SK-N-SH (cell line): ENCODE results near the gene CDH13. TPM values are rescaled to one million over a fixed set of nuclear protein-coding genes. Genes with fewer than 3 reads are reported as not detected.

ENCODE experiments used
- CTCF ChIA-PET: fragments of 300-600, 350-600 bp; formaldehyde crosslinking; extraction: SDS; loops from one replicate; lab custom pipeline; 2021; lab: Yijun Ruan, JAX
- POLR2A ChIA-PET: fragments of 350-600 bp; sonication (Branson Sonifier 250); formaldehyde crosslinking; extraction: SDS; loops from one replicate; lab custom pipeline; 2020; ENCODE audit warnings: antibody characterized with exemption, inconsistent platforms; lab: Yijun Ruan, JAX
- DNase-seq: peaks from one replicate; pipeline ENCODE4 v3.0.0; 2012
- H2AFZ ChIP-seq: fragments of 200-600 bp; sonication (generic); 2 replicates; pipeline ENCODE4 v1.8.1; 2016; ENCODE audit warnings: antibody characterized with exemption, mild to moderate bottlenecking, low read depth
- H3F3A ChIP-seq: fragments of 200-600 bp; sonication (generic); replicated peaks from 2 replicates; pipeline ENCODE3; 2016; ENCODE audit warnings: antibody characterized with exemption, mild to moderate bottlenecking; ENCODE audit not compliant: insufficient read depth
- H3K27ac ChIP-seq, 2 experiments: fragments of 200-500 bp in 1 of 2; fragments of 200-600 bp in 1 of 2; sonication (Bioruptor generic) in 1 of 2; sonication (generic), shearing (Covaris generic) in 1 of 2; 2 replicates each; pipeline versions ENCODE4 v1.5.1 to v1.6.1; 2014 to 2016; ENCODE audit warnings: low read depth in 2 of 2, inconsistent platforms in 1 of 2, low read length in 1 of 2, mild to moderate bottlenecking in 1 of 2, mixed read lengths in 1 of 2
- H3K27me3 ChIP-seq: fragments of 200-600 bp; sonication (generic), shearing (Covaris generic); 2 replicates; pipeline ENCODE4 v1.6.1; 2016; ENCODE audit warnings: mixed run types; ENCODE audit not compliant: insufficient read depth
- H3K36me3 ChIP-seq, 2 experiments: fragments of 200-500 bp in 1 of 2; fragments of 200-600 bp in 1 of 2; sonication (Bioruptor generic) in 1 of 2; sonication (generic) in 1 of 2; replicated peaks in 1 of 2; 2 replicates each; pipeline versions ENCODE3 to v1.5.1; 2014 to 2016; ENCODE audit warnings: low read length in 1 of 2, mild to moderate bottlenecking in 1 of 2; ENCODE audit not compliant: insufficient read depth in 2 of 2, control insufficient read depth in 1 of 2
- H3K4me1 ChIP-seq, 2 experiments: fragments of 200-500 bp in 1 of 2; fragments of 200-600 bp in 1 of 2; sonication (Bioruptor generic) in 1 of 2; sonication (generic), shearing (Covaris generic) in 1 of 2; 2 replicates each; pipeline versions ENCODE4 v1.5.1 to v1.6.1; 2014 to 2016; ENCODE audit warnings: low read depth in 1 of 2, low read length in 1 of 2, mixed run types in 1 of 2; ENCODE audit not compliant: insufficient read depth in 2 of 2, control insufficient read depth in 1 of 2
- H3K4me2 ChIP-seq: fragments of 200-600 bp; sonication (generic), shearing (Covaris generic); 2 replicates; pipeline ENCODE4 v1.6.1; 2017; ENCODE audit warnings: mixed run types
- H3K4me3 ChIP-seq, 2 experiments: fragments of 200-500 bp in 1 of 2; fragments of 200-600 bp in 1 of 2; sonication (Bioruptor generic) in 1 of 2; sonication (generic), shearing (Covaris generic) in 1 of 2; 2 replicates each; pipeline versions ENCODE4 v1.5.1 to v1.8.1; 2014 to 2016; ENCODE audit warnings: low read depth in 2 of 2, inconsistent platforms in 1 of 2, low read length in 1 of 2, mild to moderate bottlenecking in 1 of 2, mixed read lengths in 1 of 2, moderate library complexity in 1 of 2
- H3K79me2 ChIP-seq: fragments of 200-600 bp; sonication (generic); 2 replicates; pipeline ENCODE4 v1.8.1; 2017; ENCODE audit warnings: mild to moderate bottlenecking; ENCODE audit not compliant: insufficient read depth
- H3K9ac ChIP-seq: fragments of 200-600 bp; sonication (generic); 2 replicates; pipeline ENCODE4 v1.6.1; 2017; ENCODE audit warnings: mixed run types
- H3K9me2 ChIP-seq: fragments of 200-600 bp; sonication (generic); 2 replicates; pipeline ENCODE4 v1.6.1; 2017; ENCODE audit warnings: mixed run types
- H3K9me3 ChIP-seq: fragments of 200-600 bp; sonication (generic); 2 replicates; pipeline ENCODE4 v1.6.1; 2017; ENCODE audit warnings: mixed run types, mild to moderate bottlenecking, moderate library complexity
- H4K20me1 ChIP-seq: fragments of 200-600 bp; sonication (generic); 2 replicates; pipeline ENCODE4 v1.6.1; 2017; ENCODE audit warnings: mild to moderate bottlenecking, mixed run types; ENCODE audit not compliant: insufficient read depth
- CHD2 ChIP-seq: fragments of 150-350 bp; IDR thresholded peaks from 2 replicates; pipeline ENCODE4 v1.6.1; 2018; ENCODE audit warnings: low read length; ENCODE audit not compliant: partially characterized antibody
- ELF1 ChIP-seq: IDR thresholded peaks from 2 replicates; pipeline ENCODE4 v1.4.0; 2012
- FOXJ3 ChIP-seq: sonication (generic); formaldehyde crosslinking; IDR thresholded peaks from 2 replicates; pipeline ENCODE4 v1.5.1; 2020; ENCODE audit warnings: mild to moderate bottlenecking, missing genetic modification reagents
- GABPA ChIP-seq: IDR thresholded peaks from 2 replicates; pipeline ENCODE4 v1.4.0; 2012; ENCODE audit warnings: low read depth, mild to moderate bottlenecking
- MAX ChIP-seq: IDR thresholded peaks from 2 replicates; pipeline ENCODE4 v1.4.0; 2012; ENCODE audit warnings: low read depth
- NFIC ChIP-seq: IDR thresholded peaks from 2 replicates; pipeline ENCODE4 v1.4.0; 2012; ENCODE audit warnings: borderline replicate concordance
- RAD21 ChIP-seq: IDR thresholded peaks from 2 replicates; pipeline ENCODE4 v1.6.1; 2012; ENCODE audit warnings: mild to moderate bottlenecking, low read length
- RCOR1 ChIP-seq: fragments of 150-350 bp; IDR thresholded peaks from 2 replicates; pipeline ENCODE4 v1.6.1; 2017; ENCODE audit warnings: antibody characterized with exemption, low read length
- REST ChIP-seq: IDR thresholded peaks from 2 replicates; pipeline ENCODE4 v1.6.1; 2012; ENCODE audit warnings: mild to moderate bottlenecking, low read depth, low read length, moderate library complexity
- SIN3A ChIP-seq: IDR thresholded peaks from 2 replicates; pipeline ENCODE4 v1.6.1; 2012; ENCODE audit warnings: low read depth, mild to moderate bottlenecking, low read length, moderate library complexity, borderline replicate concordance
- SMC3 ChIP-seq: IDR thresholded peaks from 2 replicates; pipeline ENCODE4 v1.6.1; 2012; ENCODE audit warnings: low read depth, low read length, improper control_type of control experiment
- YY1 ChIP-seq: IDR thresholded peaks from 2 replicates; pipeline ENCODE4 v1.4.0; 2012; ENCODE audit warnings: low read depth, mild to moderate bottlenecking
- WGBS: methylation state at CpG from one replicate; pipeline ENCODE4 v1.1.6; 2017; ENCODE audit warnings: low lambda C conversion rate; 5-methylcytosine and 5-hydroxymethylcytosine counted together
- polyA plus RNA-seq, 3 experiments: library from polyadenylated mRNA; depleted of rRNA; stranded (reverse); fragments of >200 nt; gene quantifications; 2 replicates each; pipeline ENCODE4 v1.2.3, GENCODE V29; 2012
- TF ChIP-seq, protein P1 (sequence below): IDR thresholded peaks from 2 replicates; pipeline ENCODE4; 2012
- TF ChIP-seq, protein P2 (sequence below): IDR thresholded peaks from 2 replicates; pipeline ENCODE4 v1.4.0; 2012; ENCODE audit warnings: low read depth, borderline replicate concordance
- TF ChIP-seq, protein P3 (sequence below): fragments of 150-350 bp; IDR thresholded peaks from 2 replicates; pipeline ENCODE4 v1.6.1; 2017; ENCODE audit warnings: antibody characterized with exemption, low read length, low read depth, borderline replicate concordance

The CDH13 gene
- polyA plus RNA-seq, 1 of the 3 experiments (the other 2 are of a cell fraction): 93.0 TPM

DNA sequence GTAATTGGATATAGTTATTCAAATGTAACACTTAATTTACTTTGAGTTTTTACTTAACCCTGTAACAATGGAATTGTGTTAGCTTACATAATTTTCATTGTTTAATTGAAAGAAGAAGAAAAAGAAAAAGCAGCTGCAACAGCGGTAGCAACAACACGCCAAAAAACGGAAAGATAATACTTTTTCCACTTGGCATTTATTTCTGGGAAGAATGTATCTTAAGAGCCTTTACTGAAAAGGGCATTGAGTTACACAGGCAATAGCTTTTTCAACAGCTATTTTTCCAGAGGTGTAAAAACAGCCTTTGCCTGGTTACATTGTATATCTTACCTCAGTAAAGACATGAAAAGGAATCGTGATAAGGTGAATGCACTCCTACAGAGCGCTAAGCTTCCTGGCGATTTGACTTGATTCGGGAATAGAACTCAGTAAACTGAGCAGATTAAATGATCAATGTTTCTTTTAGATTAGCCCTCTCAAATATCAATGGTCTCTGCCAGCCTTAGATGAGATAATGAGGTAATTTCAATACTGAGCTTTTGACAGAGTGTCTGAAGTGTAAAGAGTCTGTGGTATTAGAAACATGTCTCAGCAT is 311.3 kb downstream of the CDH13 start:
- Histone ChIP-seq H3K9ac (no peak overlapping the region), H3K4me1 (no peaks in the 10 kb centered on the region), H3K27ac (no peak overlapping the region), H3K79me2 (0 out of 2 replicates have a peak, but pooled peaks cover 2% of the 10 kb centered on the region), H3K36me3 (no peaks in the 10 kb centered on the region), H3K4me2 (no peak overlapping the region), H3K27me3 (no peaks in the 10 kb centered on the region), H3K9me2 (no peaks in the 10 kb centered on the region), H4K20me1 (no peaks in the 10 kb centered on the region), H3K9me3 (no peaks in the 10 kb centered on the region), H3K4me3 (no peak overlapping the region), H2AFZ (no peak overlapping the region), H3F3A (no peaks in the 10 kb centered on the region)
- 63% methylated on average over 7 of the region's 7 CpGs for WGBS
- CTCF ChIA-PET: no interaction called here
- POLR2A ChIA-PET: no interaction called here
- no peak for DNase-seq
- TF ChIP-seq, protein P1, sequence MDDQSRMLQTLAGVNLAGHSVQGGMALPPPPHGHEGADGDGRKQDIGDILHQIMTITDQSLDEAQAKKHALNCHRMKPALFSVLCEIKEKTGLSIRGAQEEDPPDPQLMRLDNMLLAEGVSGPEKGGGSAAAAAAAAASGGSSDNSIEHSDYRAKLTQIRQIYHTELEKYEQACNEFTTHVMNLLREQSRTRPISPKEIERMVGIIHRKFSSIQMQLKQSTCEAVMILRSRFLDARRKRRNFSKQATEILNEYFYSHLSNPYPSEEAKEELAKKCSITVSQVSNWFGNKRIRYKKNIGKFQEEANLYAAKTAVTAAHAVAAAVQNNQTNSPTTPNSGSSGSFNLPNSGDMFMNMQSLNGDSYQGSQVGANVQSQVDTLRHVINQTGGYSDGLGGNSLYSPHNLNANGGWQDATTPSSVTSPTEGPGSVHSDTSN: no peak
- TF ChIP-seq, protein P2, sequence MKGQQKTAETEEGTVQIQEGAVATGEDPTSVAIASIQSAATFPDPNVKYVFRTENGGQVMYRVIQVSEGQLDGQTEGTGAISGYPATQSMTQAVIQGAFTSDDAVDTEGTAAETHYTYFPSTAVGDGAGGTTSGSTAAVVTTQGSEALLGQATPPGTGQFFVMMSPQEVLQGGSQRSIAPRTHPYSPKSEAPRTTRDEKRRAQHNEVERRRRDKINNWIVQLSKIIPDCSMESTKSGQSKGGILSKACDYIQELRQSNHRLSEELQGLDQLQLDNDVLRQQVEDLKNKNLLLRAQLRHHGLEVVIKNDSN: no peak
- TF ChIP-seq ELF1: no peak

DNA sequence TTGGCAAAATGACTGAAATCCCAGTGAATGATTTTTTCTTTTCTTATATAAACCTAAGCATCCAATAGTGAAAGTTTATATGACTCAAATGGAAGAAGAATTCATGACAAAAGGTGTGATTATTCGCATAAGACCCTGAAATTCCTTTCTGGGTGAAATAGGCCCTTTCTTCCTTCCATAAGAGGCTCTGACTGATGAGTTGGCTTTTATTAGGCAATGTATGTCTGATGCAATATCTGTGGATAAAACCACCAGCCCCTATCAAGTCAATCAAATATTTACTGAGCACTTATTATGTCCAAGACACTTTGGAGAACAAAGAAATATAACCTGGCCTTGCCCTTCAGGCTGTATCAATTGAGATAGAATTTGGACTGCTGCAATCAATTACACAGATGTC is 316.6 kb downstream of the CDH13 start:
- Histone ChIP-seq H3K27me3 (no peaks in the 10 kb centered on the region), H3K79me2 (peaks cover 2% of the 10 kb centered on the region; the same call in 1 of the 2 replicates), H2AFZ (no peak overlapping the region), H3F3A (no peaks in the 10 kb centered on the region), H4K20me1 (no peaks in the 10 kb centered on the region), H3K4me2 (no peak overlapping the region), H3K9ac (no peak overlapping the region), H3K27ac (no peak overlapping the region), H3K9me2 (0 out of 2 replicates have a peak, but pooled peaks cover 5% of the 10 kb centered on the region), H3K4me3 (no peak overlapping the region), H3K4me1 (no peaks in the 10 kb centered on the region), H3K9me3 (no peaks in the 10 kb centered on the region), H3K36me3 (no peaks in the 10 kb centered on the region)
- ChIA-PET CTCF (no interaction called here), POLR2A (no interaction called here)
- DNase-seq: no peak
- 48% methylated on average over 1 of the region's 1 CpG for WGBS
- TF ChIP-seq REST (no peak), CHD2 (no peak), RCOR1 (no peak), SIN3A (no peak), SMC3 (no peak), YY1 (no peak), MAX (no peak), GABPA (no peak), NFIC (no peak), ELF1 (no peak), FOXJ3 (CRISPR knock-in tag) (no peak), RAD21 (no peak)
- TF ChIP-seq, protein P1: no peak
- TF ChIP-seq, protein P3, sequence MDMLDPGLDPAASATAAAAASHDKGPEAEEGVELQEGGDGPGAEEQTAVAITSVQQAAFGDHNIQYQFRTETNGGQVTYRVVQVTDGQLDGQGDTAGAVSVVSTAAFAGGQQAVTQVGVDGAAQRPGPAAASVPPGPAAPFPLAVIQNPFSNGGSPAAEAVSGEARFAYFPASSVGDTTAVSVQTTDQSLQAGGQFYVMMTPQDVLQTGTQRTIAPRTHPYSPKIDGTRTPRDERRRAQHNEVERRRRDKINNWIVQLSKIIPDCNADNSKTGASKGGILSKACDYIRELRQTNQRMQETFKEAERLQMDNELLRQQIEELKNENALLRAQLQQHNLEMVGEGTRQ: no peak
- TF ChIP-seq, all 33 proteins: peak for 0
